DMS114 treated with DMSO at 0.1 percent for 48 hours (cell line): ENCODE results near the gene GP1BA.

ENCODE experiments used
- DNase-seq: peaks from one replicate; lab custom pipeline; 2025; ENCODE audit not compliant: unreplicated experiment; lab: John Stamatoyannopoulos, UW

The GP1BA gene

GRCh38 chr17:4937553-4937952, 5.5 kb downstream of the GP1BA start:
- DNase-seq = no peak

GRCh38 chr17:4938069-4938491, 6.0 kb downstream of the GP1BA start:
- no peak for DNase-seq

GRCh38 chr17:4938688-4939545, 6.8 kb downstream of the GP1BA start:
- DNase-seq = no peak

GRCh38 chr17:4939546-4939795, 7.4 kb downstream of the GP1BA start:
- DNase-seq = no peak

- DNase-seq = peak; percentile 99
Measured at GRCh38 chr17:4939796-4940554, 7.9 kb downstream of the GP1BA start, which contains the start of the genes RNF167 and SLC25A11. TSS of gene RNF167 (plus strand) at chr17:4940268. CDS start at chr17:4940910, 642 bp downstream. TSS of gene SLC25A11 (minus strand) at chr17:4940046. CDS start at chr17:4939910, 136 bp downstream.

GRCh38 chr17:4940555-4941318, 8.7 kb downstream of the GP1BA start:
- no peak for DNase-seq

GRCh38 chr17:4941319-4941610, 9.2 kb downstream of the GP1BA start:
- no peak for DNase-seq

- DNase-seq = no peak
Measured at GRCh38 chr17:4942760-4943508, 10.9 kb downstream of the GP1BA start.

- DNase-seq = no peak
Measured at GRCh38 chr17:4944163-4944553, 12.1 kb downstream of the GP1BA start.

GRCh38 chr17:4944554-4945175, 12.6 kb downstream of the GP1BA start:
- DNase-seq = no peak

GRCh38 chr17:4945176-4945943, 13.3 kb downstream of the GP1BA start:
- DNase-seq = no peak

GRCh38 chr17:4945944-4946280, 13.8 kb downstream of the GP1BA start:
- DNase-seq = no peak

GRCh38 chr17:4946312-4946976, 14.4 kb downstream of the GP1BA start:
- DNase-seq = no peak

GRCh38 chr17:4947010-4947410, 14.9 kb downstream of the GP1BA start:
- DNase-seq = no peak

- peak; percentile 33 for DNase-seq
Measured at GRCh38 chr17:4947411-4948165, 15.5 kb downstream of the GP1BA start.

GRCh38 chr17:4948166-4948930, 16.3 kb downstream of the GP1BA start, which contains the start of gene PFN1:
TSS of gene PFN1 (minus strand) at chr17:4948530. CDS start at chr17:4948394, 136 bp downstream.
- DNase-seq = peak; percentile 74

- peak; percentile 56 for DNase-seq
Measured at GRCh38 chr17:4948931-4949320, 16.8 kb downstream of the GP1BA start.
